ENCODE measurements around the gene ENTPD2. TPM values are rescaled to one million over a fixed set of nuclear protein-coding genes. Genes with fewer than 3 reads are reported as not detected.

Gene ENTPD2
- total and polyA plus RNA-seq, 2 donors (not counting 3 experiments of a cell fraction or from before 2014, with no cell fraction given): not detected

DNA sequence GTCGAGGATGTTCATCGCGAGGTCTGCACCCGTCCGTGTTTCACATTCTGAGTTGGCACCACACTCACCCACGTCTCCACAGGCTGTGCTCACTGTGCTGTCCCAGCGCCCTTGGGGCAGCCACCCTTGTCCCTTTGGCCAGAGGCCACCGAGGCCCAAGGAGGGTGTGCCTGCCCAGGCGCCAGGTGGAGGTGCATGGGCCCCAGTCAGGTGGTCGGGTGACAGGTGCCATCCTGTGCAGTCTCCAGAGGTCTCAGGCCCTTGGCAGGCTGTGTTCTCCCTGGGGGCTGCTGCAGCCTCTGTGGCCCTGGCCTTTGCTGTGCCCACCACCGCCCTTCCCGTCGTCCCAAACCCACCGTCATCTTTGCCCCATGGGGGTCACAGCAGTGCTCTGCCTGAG lies 45.4 kb upstream of the ENTPD2 start:
- Histone ChIP-seq H4K20me1 (replicated peaks; ENCODE audit: control insufficient read depth, extremely low read depth, insufficient read depth, low read length) (no peaks in the 10 kb centered on the region), H3K4me1 (ENCODE audit: control insufficient read depth, extremely low read depth, insufficient read depth, low read length) (no peaks in the 10 kb centered on the region), H3K9ac (replicated peaks; ENCODE audit: extremely low read depth, insufficient read depth, low read length) (no peak overlapping the region), H3K79me2 (ENCODE audit: control insufficient read depth, insufficient read depth, low read length) (no peaks in the 10 kb centered on the region), H3K4me2 (ENCODE audit: insufficient read depth, low read length) (no peak overlapping the region), H3K27ac (ENCODE audit: insufficient read depth, low read depth, low read length) (no peak overlapping the region), H3K9me3 (replicated peaks; ENCODE audit: control insufficient read depth, insufficient read depth, low read length) (no peaks in the 10 kb centered on the region), H3K27me3 (ENCODE audit: control insufficient read depth in 2 of 2, insufficient read depth in 2 of 2, low read length in 2 of 2) (no peaks in the 10 kb centered on the region), H2AFZ (ENCODE audit: low read depth, low read length) (no peak overlapping the region), H3K36me3 (ENCODE audit: control insufficient read depth in 2 of 2, extremely low read depth in 1 of 2, insufficient read depth in 2 of 2, low read length in 2 of 2) (peaks cover 4 to 65% of the 10 kb centered on the region in 2 experiments), H3K4me3 (replicated peaks in 1 of 3; ENCODE audit: insufficient read depth in 1 of 3, low read depth in 1 of 3, low read length in 3 of 3) (no peak overlapping the region), H3K9me1 (replicated peaks; ENCODE audit: control insufficient read depth, extremely low read depth, insufficient read depth, low read length) (no peaks in the 10 kb centered on the region)
- no peak for TF ChIP-seq GATA2 (IDR thresholded peaks at IDR 0.05; ENCODE audit: insufficient read depth, insufficient read length, low read depth, low read length)
- no peak for TF ChIP-seq POLR2AphosphoS5 (IDR thresholded peaks at IDR 0.05; ENCODE audit: insufficient read depth, low read depth, low read length)
- TF ChIP-seq, protein P1, sequence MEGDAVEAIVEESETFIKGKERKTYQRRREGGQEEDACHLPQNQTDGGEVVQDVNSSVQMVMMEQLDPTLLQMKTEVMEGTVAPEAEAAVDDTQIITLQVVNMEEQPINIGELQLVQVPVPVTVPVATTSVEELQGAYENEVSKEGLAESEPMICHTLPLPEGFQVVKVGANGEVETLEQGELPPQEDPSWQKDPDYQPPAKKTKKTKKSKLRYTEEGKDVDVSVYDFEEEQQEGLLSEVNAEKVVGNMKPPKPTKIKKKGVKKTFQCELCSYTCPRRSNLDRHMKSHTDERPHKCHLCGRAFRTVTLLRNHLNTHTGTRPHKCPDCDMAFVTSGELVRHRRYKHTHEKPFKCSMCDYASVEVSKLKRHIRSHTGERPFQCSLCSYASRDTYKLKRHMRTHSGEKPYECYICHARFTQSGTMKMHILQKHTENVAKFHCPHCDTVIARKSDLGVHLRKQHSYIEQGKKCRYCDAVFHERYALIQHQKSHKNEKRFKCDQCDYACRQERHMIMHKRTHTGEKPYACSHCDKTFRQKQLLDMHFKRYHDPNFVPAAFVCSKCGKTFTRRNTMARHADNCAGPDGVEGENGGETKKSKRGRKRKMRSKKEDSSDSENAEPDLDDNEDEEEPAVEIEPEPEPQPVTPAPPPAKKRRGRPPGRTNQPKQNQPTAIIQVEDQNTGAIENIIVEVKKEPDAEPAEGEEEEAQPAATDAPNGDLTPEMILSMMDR (IDR thresholded peaks at IDR 0.05; ENCODE audit: extremely low read depth in 1 of 2, insufficient read depth in 1 of 2, low read depth in 1 of 2, low read length in 2 of 2): no peak
- no peak for TF ChIP-seq MYC (IDR thresholded peaks at IDR 0.05; ENCODE audit: low read depth, low read length)
- no peak for TF ChIP-seq EZH2 (IDR thresholded peaks at IDR 0.05; ENCODE audit: borderline replicate concordance, low read depth, low read length, severe bottlenecking)
- no peak for TF ChIP-seq FOS (IDR thresholded peaks at IDR 0.05; ENCODE audit: borderline replicate concordance, insufficient read depth, low read length)
- no peak for TF ChIP-seq POLR2A (IDR thresholded peaks at IDR 0.05; ENCODE audit: low read depth, low read length)
- no peak for TF ChIP-seq JUN (IDR thresholded peaks at IDR 0.05; ENCODE audit: borderline replicate concordance, insufficient read depth, insufficient read length, low read depth)
- TF ChIP-seq, protein P2, sequence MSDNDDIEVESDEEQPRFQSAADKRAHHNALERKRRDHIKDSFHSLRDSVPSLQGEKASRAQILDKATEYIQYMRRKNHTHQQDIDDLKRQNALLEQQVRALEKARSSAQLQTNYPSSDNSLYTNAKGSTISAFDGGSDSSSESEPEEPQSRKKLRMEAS (IDR thresholded peaks at IDR 0.05; ENCODE audit: insufficient read depth, insufficient read length): no peak
- no TSS peak for BruUV-seq (replicated peaks)
- FAIRE-seq: no peak
- intact Hi-C loops (cut with micrococcal nuclease) (no loop called here), dilution Hi-C loops (cut with MboI; ENCODE audit: extremely low pct_ligation_motif_present, low sequenced_read_pairs) (no loop called here)
- no peak for DNase-seq (ENCODE audit: low read depth, low spot score)
- ChIA-PET CTCF (no interaction called here), POLR2A (no interaction called here)
